ENCODE results near the gene HMCN2. TPM values are rescaled to one million over a fixed set of nuclear protein-coding genes. Genes with fewer than 3 reads are reported as not detected.

Gene HMCN2
- total RNA-seq, 1 experiment from 2014 or later, result 1.6 TPM

DNA sequence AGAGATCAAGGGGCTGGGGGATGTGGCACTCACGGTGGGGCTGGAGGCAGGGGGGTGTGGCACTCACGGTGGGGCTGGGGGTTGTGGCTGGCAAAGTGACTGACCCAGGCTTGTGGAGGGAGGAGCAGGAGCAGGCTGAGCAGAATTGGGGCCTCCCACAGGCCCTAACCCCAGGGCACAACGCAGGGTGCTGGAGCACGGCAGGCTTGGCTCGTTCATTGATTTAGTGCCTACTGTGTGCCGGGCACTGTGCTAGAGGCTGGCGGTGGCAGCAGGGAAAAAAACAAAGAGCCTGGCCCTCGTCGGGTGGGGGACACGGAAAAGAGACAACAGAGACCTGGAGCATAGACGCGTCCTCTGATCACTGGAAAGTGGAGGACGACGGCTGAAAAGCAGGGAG lies 80.9 kb downstream of the HMCN2 start:
- TF ChIP-seq EZH2 (IDR thresholded peaks at IDR 0.05; ENCODE audit: low read depth), result no peak
- TF ChIP-seq CTCF (conservative IDR thresholded peaks at IDR 0.05), result no peak
- Histone ChIP-seq H3K27ac (no peak overlapping the region), H3K4me3 (no peak overlapping the region), H3K9me2 (ENCODE audit: insufficient read depth) (no peaks in the 10 kb centered on the region), H3K79me2 (ENCODE audit: low read depth) (no peaks in the 10 kb centered on the region), H3K4me2 (no peak overlapping the region), H4K20me1 (ENCODE audit: insufficient read depth) (no peaks in the 10 kb centered on the region), H3K27me3 (ENCODE audit: insufficient read depth, low read depth) (no peaks in the 10 kb centered on the region), H3F3A (ENCODE audit: insufficient read depth, low read depth) (peaks cover 17% of the 10 kb centered on the region), H3K4me1 (replicated peaks; ENCODE audit: insufficient read depth) (peaks cover under 1% of the 10 kb centered on the region; the same call in 1 of the 2 replicates), H2AFZ (no peak overlapping the region), H3K9me3 (ENCODE audit: insufficient read depth, low read depth) (no peaks in the 10 kb centered on the region), H3K36me3 (ENCODE audit: low read depth) (no peaks in the 10 kb centered on the region)
- CTCF ChIA-PET, result no interaction called here
- BruUV-seq (replicated peaks), result no TSS peak
- POLR2A ChIA-PET (ENCODE audit: unreplicated experiment), result no interaction called here
- intact Hi-C loops (cut with micrococcal nuclease; ENCODE audit: unreplicated experiment), result loop anchor here (10.0 kb wide), 1 partner anchor 462 kb away; no protein-coding TSS in a partner anchor
- no peak for DNase-seq

- Histone ChIP-seq H3K9me3 (ENCODE audit: insufficient read depth, low read depth) (no peaks in the 10 kb centered on the region), H3K4me2 (no peak overlapping the region), H4K20me1 (ENCODE audit: insufficient read depth) (no peaks in the 10 kb centered on the region), H3K9me2 (ENCODE audit: insufficient read depth) (no peaks in the 10 kb centered on the region), H3F3A (ENCODE audit: insufficient read depth, low read depth) (peaks cover 23% of the 10 kb centered on the region), H3K36me3 (ENCODE audit: low read depth) (no peaks in the 10 kb centered on the region), H3K4me1 (replicated peaks; ENCODE audit: insufficient read depth) (peaks cover 7% of the 10 kb centered on the region; the same call in 1 of the 2 replicates), H3K79me2 (ENCODE audit: low read depth) (no peaks in the 10 kb centered on the region), H3K4me3 (no peak overlapping the region), H3K27me3 (ENCODE audit: insufficient read depth, low read depth) (no peaks in the 10 kb centered on the region), H3K27ac (no peak overlapping the region), H2AFZ (no peak overlapping the region)
- no TSS peak for BruUV-seq (replicated peaks)
- no peak for DNase-seq
- CTCF ChIA-PET, result no interaction called here
- intact Hi-C loops (cut with micrococcal nuclease; ENCODE audit: unreplicated experiment), result loop anchor here (10.0 kb wide), 1 partner anchor 462 kb away; no protein-coding TSS in a partner anchor
- no peak for TF ChIP-seq EZH2 (IDR thresholded peaks at IDR 0.05; ENCODE audit: low read depth)
- no peak for TF ChIP-seq CTCF (conservative IDR thresholded peaks at IDR 0.05)
- POLR2A ChIA-PET (ENCODE audit: unreplicated experiment), result no interaction called here
Observed at GRCh38 chr9:130347036-130347435, 81.5 kb downstream of the HMCN2 start.

DNA sequence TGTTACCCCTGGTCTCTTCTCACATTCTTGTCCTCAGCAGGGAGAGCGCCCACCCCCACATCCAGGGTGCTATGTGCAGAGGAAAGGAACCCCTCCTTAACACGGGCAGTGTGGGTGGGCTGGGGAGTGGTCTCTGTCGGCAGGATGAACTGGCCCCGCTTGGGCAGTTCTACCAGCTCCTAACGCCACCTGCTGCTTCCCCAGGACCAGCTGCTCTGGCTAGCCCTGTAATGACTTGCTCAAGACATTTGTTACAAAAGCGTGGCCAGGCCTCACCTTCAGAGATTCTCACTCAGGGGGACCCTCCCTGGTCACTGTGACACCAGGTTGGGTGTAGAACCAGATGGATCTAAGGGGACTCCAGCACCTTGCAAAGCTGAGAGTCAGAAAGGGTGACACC lies 82.4 kb downstream of the HMCN2 start:
- POLR2A ChIA-PET (ENCODE audit: unreplicated experiment), result interaction anchor here (1.1 kb wide), 1 partner anchor 17 kb away, joined by 19 read pairs; no protein-coding TSS in a partner anchor
- DNase-seq, result no peak
- Histone ChIP-seq H3K9me3 (ENCODE audit: insufficient read depth, low read depth) (no peaks in the 10 kb centered on the region), H3F3A (ENCODE audit: insufficient read depth, low read depth) (peaks cover 28% of the 10 kb centered on the region), H3K27me3 (ENCODE audit: insufficient read depth, low read depth) (no peaks in the 10 kb centered on the region), H3K4me3 (no peak overlapping the region), H4K20me1 (ENCODE audit: insufficient read depth) (no peaks in the 10 kb centered on the region), H3K36me3 (ENCODE audit: low read depth) (no peaks in the 10 kb centered on the region), H3K4me1 (replicated peaks; ENCODE audit: insufficient read depth) (peaks cover 16% of the 10 kb centered on the region), H3K4me2 (no peak overlapping the region), H3K27ac (no peak overlapping the region), H3K9me2 (ENCODE audit: insufficient read depth) (no peaks in the 10 kb centered on the region), H3K79me2 (ENCODE audit: low read depth) (no peaks in the 10 kb centered on the region), H2AFZ (no peak overlapping the region)
- TF ChIP-seq CTCF (conservative IDR thresholded peaks at IDR 0.05), result no peak
- TF ChIP-seq EZH2 (IDR thresholded peaks at IDR 0.05; ENCODE audit: low read depth), result no peak
- intact Hi-C loops (cut with micrococcal nuclease; ENCODE audit: unreplicated experiment), result loop anchor here (2.0 to 10.0 kb wide), 2 partner anchors 107 to 463 kb away; no protein-coding TSS in a partner anchor
- no TSS peak for BruUV-seq (replicated peaks)
- CTCF ChIA-PET, result no interaction called here
